Colonic mucosa (tissue), 4 donors: ENCODE data around the gene USP15. TPM values are rescaled to one million over a fixed set of nuclear protein-coding genes. Genes with fewer than 3 reads are reported as not detected.

ENCODE experiments used
- DNase-seq: peaks from one replicate; pipeline ENCODE4 v3.0.0-alpha.2; 2020
- H3K27ac ChIP-seq: fragments of 200-600 bp; one replicate; pipeline ENCODE4 v1.8.0; 2021
- H3K27me3 ChIP-seq: fragments of 200-600 bp; one replicate; pipeline ENCODE4 v1.8.0; 2021
- H3K36me3 ChIP-seq: fragments of 200-600 bp; one replicate; pipeline ENCODE4 v1.8.0; 2021
- H3K4me1 ChIP-seq: fragments of 200-600 bp; one replicate; pipeline ENCODE4 v1.8.0; 2021; ENCODE audit warnings: mild to moderate bottlenecking
- H3K4me3 ChIP-seq: fragments of 200-600 bp; one replicate; pipeline ENCODE4 v1.8.0; 2021
- H3K9ac ChIP-seq, 2 donors: one replicate each; pipeline ENCODE4 v1.7.0; 2013; ENCODE audit warnings: control low read depth in 2 of 2, low read depth in 2 of 2, low read length in 2 of 2
- H3K9me3 ChIP-seq: fragments of 200-600 bp; one replicate; pipeline ENCODE4 v1.8.0; 2021
- CTCF ChIP-seq: fragments of 200-600 bp; IDR thresholded peaks from one replicate; pipeline ENCODE4 v1.8.0; 2022; ENCODE audit warnings: antibody characterized with exemption, mild to moderate bottlenecking
- intact Hi-C: fragments of 100-400 bp; cut with DNase I; formaldehyde crosslinking; loops from one replicate; pipeline ENCODE4 v1.14.1; 2022
- total RNA-seq, 2 donors: library from RNA; stranded (reverse); fragmentation: NEBNext Ultra II Directional in 1 of 2; extraction: Animal tissue kit (Norgen Biotek cat#: 25700) in 1 of 2; gene quantifications; one replicate each; pipeline ENCODE4 v1.2.1, GENCODE V29; 2021
- donor health status: healthy.
- donor health status: DM: no; HTN: no; CAD: no.
- donor health status: DM: no; HTN: no; CAD: no.

The USP15 gene
- total RNA-seq, 2 donors from 2014 or later: 50.3 to 63.0 TPM

DNA sequence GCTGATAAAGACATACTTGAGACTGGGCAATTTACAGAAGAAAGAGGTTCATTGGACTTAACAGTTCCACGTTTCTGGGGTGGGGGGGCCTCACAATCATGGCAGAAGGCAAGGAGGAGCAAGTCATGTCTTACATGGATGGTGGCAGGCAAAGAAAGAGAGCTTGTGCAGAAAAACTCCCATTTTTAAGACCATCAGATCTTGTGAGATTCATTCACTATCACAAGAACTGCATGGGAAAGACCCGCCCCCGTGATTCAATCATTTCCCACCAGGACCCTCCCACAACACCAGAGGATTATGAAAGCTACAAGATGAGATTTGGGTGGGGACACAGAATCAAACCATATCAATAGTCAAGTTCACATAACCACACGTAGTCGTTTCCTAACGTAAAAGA is 85.5 kb downstream of the USP15 start:
- Histone ChIP-seq H3K27me3 (no peaks in the 10 kb centered on the region), H3K9me3 (no peaks in the 10 kb centered on the region), H3K4me1 (no peaks in the 10 kb centered on the region), H3K36me3 (no peaks in the 10 kb centered on the region), H3K27ac (no peak overlapping the region), H3K9ac (no peak overlapping the region), H3K4me3 (no peak overlapping the region)
- no peak for DNase-seq
- intact Hi-C loops: no loop called here
- no peak for TF ChIP-seq CTCF

- Histone ChIP-seq H3K27ac (no peak overlapping the region), H3K4me3 (no peak overlapping the region), H3K27me3 (no peaks in the 10 kb centered on the region), H3K9me3 (no peaks in the 10 kb centered on the region), H3K9ac (no peak overlapping the region), H3K36me3 (no peaks in the 10 kb centered on the region), H3K4me1 (no peaks in the 10 kb centered on the region)
- intact Hi-C loops: no loop called here
- DNase-seq: no peak
- no peak for TF ChIP-seq CTCF
Observed at GRCh38 chr12:62346817-62347216, 86.6 kb downstream of the USP15 start.

DNA sequence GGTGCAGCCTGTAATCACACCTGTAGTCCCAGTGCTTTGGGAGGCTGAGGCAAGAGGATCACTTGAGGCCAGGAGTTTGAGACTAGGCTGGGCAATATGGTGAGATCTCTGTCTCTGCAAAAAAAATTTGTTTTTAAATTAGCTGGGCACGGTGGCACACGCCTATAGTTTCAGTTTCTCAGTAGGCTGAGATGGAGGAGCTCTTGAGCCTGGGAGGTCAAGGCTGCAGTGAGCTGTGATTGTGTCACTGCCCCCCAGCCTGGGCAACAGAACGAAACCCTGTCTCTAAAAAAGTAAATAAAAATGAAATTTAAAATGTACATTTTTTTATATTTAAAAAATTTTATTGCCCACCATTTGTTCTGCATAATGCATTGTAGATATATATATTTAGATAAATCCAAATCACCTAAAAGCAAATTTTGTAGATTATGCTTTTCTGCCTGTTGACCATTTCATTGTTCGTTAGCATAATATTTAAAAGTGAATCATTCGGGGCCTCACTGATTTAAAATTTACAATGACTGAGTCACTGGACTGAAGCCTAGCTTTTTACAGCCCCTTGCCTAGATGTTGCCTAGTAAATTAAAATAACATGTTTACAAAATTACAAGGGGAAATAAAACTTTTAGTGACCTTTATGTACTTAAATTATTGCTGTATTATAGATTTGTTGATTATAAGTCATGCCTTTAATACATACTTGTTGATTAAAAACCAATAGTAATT is 87.9 kb downstream of the USP15 start:
- H3K27ac ChIP-seq: no peak overlapping the region
- H3K4me3 ChIP-seq: no peak overlapping the region
- TF ChIP-seq CTCF: no peak
- H3K9me3 ChIP-seq: no peaks in the 10 kb centered on the region
- no peaks in the 10 kb centered on the region for H3K36me3 ChIP-seq
- no peak for DNase-seq
- H3K4me1 ChIP-seq: no peaks in the 10 kb centered on the region
- H3K9ac ChIP-seq: no peak overlapping the region
- intact Hi-C loops: no loop called here
- H3K27me3 ChIP-seq: no peaks in the 10 kb centered on the region

DNA sequence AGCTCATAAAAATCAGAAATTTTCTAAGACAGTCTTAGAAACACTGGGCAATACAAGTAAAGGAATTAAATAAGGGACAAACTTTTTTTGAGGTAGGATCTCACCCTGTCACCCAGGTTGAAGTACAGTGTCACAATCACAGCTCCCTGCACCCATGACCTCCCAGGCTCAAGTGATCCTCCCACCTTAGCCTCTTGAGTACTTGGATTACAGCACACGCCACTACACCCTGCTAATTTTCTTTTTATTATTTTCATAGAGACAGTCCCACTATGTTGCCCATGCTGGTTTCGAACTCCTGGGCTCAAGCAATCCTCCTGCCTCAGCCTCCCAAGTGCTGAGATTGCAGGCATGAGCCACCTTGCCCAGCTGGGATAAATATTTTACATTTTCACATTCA is 90.3 kb downstream of the USP15 start:
- DNase-seq: no peak
- intact Hi-C loops: no loop called here
- TF ChIP-seq CTCF: no peak
- Histone ChIP-seq H3K9ac (no peak overlapping the region), H3K27ac (no peak overlapping the region), H3K36me3 (no peaks in the 10 kb centered on the region), H3K9me3 (no peaks in the 10 kb centered on the region), H3K4me3 (no peak overlapping the region), H3K4me1 (no peaks in the 10 kb centered on the region), H3K27me3 (no peaks in the 10 kb centered on the region)

DNA sequence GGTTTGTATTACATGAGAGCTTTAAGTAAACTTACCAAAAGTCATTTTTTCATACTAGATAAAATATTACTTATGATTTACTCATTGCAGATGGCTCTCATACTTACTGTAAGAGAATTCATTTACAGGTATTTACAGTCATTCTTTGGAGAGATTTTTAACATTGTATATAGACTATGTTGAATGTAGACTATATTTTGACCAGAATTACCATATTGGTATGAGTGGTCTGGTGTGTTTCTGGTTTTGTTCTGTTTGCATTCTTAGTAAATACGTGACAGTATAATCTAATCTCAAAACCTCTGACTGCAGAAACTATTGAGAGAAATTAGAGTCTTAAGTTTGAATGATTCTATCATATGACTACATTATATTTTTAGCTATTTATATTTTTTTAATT is 91.1 kb downstream of the USP15 start:
- intact Hi-C loops: no loop called here
- no peaks in the 10 kb centered on the region for H3K4me1 ChIP-seq
- H3K36me3 ChIP-seq: no peaks in the 10 kb centered on the region
- H3K9me3 ChIP-seq: no peaks in the 10 kb centered on the region
- DNase-seq: no peak
- no peak for TF ChIP-seq CTCF
- H3K27me3 ChIP-seq: no peaks in the 10 kb centered on the region
- H3K9ac ChIP-seq: no peak overlapping the region
- H3K27ac ChIP-seq: no peak overlapping the region
- H3K4me3 ChIP-seq: no peak overlapping the region
